IMR-90 (cell line): ENCODE measurements around the gene YEATS4. TPM values are rescaled to one million over a fixed set of nuclear protein-coding genes. Genes with fewer than 3 reads are reported as not detected.

Source experiments
- ATAC-seq: fragments of 200-7000 bp; cut with Tn5 transposase; 2 replicates; pipeline ENCODE4 v1.9.1; 2020; ENCODE audit warnings: low read depth, mild to moderate bottlenecking, moderate library complexity
- BruUV-seq: library from RNA; stranded (reverse); fragments of 400-500 nt; replicated peaks from 2 replicates; lab custom pipeline; 2021; lab: Mats Ljungman, UMichigan
- CTCF ChIA-PET: fragments of 300-600 bp; formaldehyde crosslinking; extraction: SDS; loops from one replicate; lab custom pipeline; 2021; ENCODE audit warnings: antibody characterized with exemption; lab: Yijun Ruan, JAX
- POLR2A ChIA-PET: fragments of 300-600 bp; sonication (Branson Sonifier 250); formaldehyde crosslinking; loops from one replicate; lab custom pipeline; 2022; ENCODE audit warnings: antibody characterized with exemption; ENCODE audit not compliant: unreplicated experiment; lab: Charles Lee
- DNase-seq: peaks from one replicate; pipeline ENCODE4 v3.0.0; 2013
- H2AFZ ChIP-seq: replicated peaks from 2 replicates; pipeline ENCODE3; 2013; ENCODE audit warnings: low read length, mild to moderate bottlenecking; ENCODE audit not compliant: poor library complexity
- H2AK5ac ChIP-seq: 2 replicates; pipeline ENCODE4 v1.6.1; 2013; ENCODE audit warnings: low read depth, low read length, inconsistent platforms
- H2AK9ac ChIP-seq: replicated peaks from 2 replicates; pipeline ENCODE3; 2013; ENCODE audit warnings: mild to moderate bottlenecking, low read depth, low read length, moderate library complexity; ENCODE audit not compliant: poor library complexity
- H2BK120ac ChIP-seq: 2 replicates; pipeline ENCODE4 v1.6.1; 2013; ENCODE audit warnings: low read depth, low read length, inconsistent platforms
- H2BK15ac ChIP-seq: 3 replicates; pipeline ENCODE4 v1.6.1; 2013; ENCODE audit warnings: low read depth, low read length, inconsistent platforms
- H2BK20ac ChIP-seq: 2 replicates; pipeline ENCODE4 v1.6.1; 2013; ENCODE audit warnings: low read depth, mild to moderate bottlenecking, inconsistent platforms, low read length, moderate library complexity
- H2BK5ac ChIP-seq: 2 replicates; pipeline ENCODE4 v1.6.1; 2013; ENCODE audit warnings: mild to moderate bottlenecking, low read depth, low read length, inconsistent platforms; ENCODE audit not compliant: poor library complexity, severe bottlenecking
- H3K14ac ChIP-seq: replicated peaks from 2 replicates; pipeline ENCODE4 v1.6.1; 2013; ENCODE audit warnings: low read depth, low read length, inconsistent platforms
- H3K18ac ChIP-seq: 2 replicates; pipeline ENCODE4 v1.6.1; 2013; ENCODE audit warnings: low read depth, low read length, control low read depth
- H3K23ac ChIP-seq: 2 replicates; pipeline ENCODE4 v1.6.1; 2013; ENCODE audit warnings: low read depth, low read length, inconsistent platforms
- H3K27ac ChIP-seq: 2 replicates; pipeline ENCODE4 v1.5.1; 2013; ENCODE audit warnings: mild to moderate bottlenecking, control low read depth, low read length; ENCODE audit not compliant: insufficient read depth
- H3K27me3 ChIP-seq: 2 replicates; pipeline ENCODE4 v1.6.1; 2013; ENCODE audit warnings: low read length; ENCODE audit not compliant: control insufficient read depth, insufficient read depth
- H3K36me3 ChIP-seq: 2 replicates; pipeline ENCODE4 v1.6.1; 2013; ENCODE audit warnings: low read length, mixed read lengths; ENCODE audit not compliant: control insufficient read depth, insufficient read depth
- H3K4ac ChIP-seq: 2 replicates; pipeline ENCODE4 v1.6.1; 2013; ENCODE audit warnings: low read depth, low read length, inconsistent platforms
- H3K4me1 ChIP-seq: 2 replicates; pipeline ENCODE4 v1.6.1; 2013; ENCODE audit warnings: low read length, mixed read lengths; ENCODE audit not compliant: control insufficient read depth, insufficient read depth
- H3K4me2 ChIP-seq: 2 replicates; pipeline ENCODE4 v1.6.1; 2013; ENCODE audit warnings: low read depth, mild to moderate bottlenecking, control low read depth, low read length, moderate library complexity
- H3K4me3 ChIP-seq: 2 replicates; pipeline ENCODE4 v1.5.1; 2013; ENCODE audit warnings: low read depth, mild to moderate bottlenecking, control low read depth, low read length, moderate library complexity; ENCODE audit not compliant: insufficient read depth
- H3K56ac ChIP-seq: 2 replicates; pipeline ENCODE4 v1.6.1; 2013; ENCODE audit warnings: low read length, inconsistent platforms; ENCODE audit not compliant: insufficient read depth; ENCODE audit errors: extremely low read depth
- H3K79me1 ChIP-seq, 2 experiments: 2 replicates each; pipeline ENCODE4 v1.6.1; 2013; ENCODE audit warnings: low read length in 2 of 2, inconsistent platforms in 1 of 2, low read depth in 1 of 2
- H3K9ac ChIP-seq: 2 replicates; pipeline ENCODE4 v1.6.1; 2013; ENCODE audit warnings: low read depth, low read length, control low read depth
- H3K9me1 ChIP-seq: 2 replicates; pipeline ENCODE4 v1.6.1; 2013; ENCODE audit warnings: low read length, inconsistent platforms; ENCODE audit not compliant: insufficient read depth
- H3K9me3 ChIP-seq: 2 replicates; pipeline ENCODE4 v1.6.1; 2013; ENCODE audit warnings: low read length; ENCODE audit not compliant: control insufficient read depth, insufficient read depth
- H4K20me1 ChIP-seq: 2 replicates; pipeline ENCODE4 v1.6.1; 2013; ENCODE audit warnings: low read length, inconsistent platforms; ENCODE audit not compliant: insufficient read depth
- H4K5ac ChIP-seq: 2 replicates; pipeline ENCODE4 v1.6.1; 2013; ENCODE audit warnings: mild to moderate bottlenecking, low read depth, low read length, control low read depth
- H4K8ac ChIP-seq, 2 experiments: 2 replicates each; pipeline ENCODE4 v1.6.1; 2013; ENCODE audit warnings: low read depth in 2 of 2, low read length in 2 of 2, control low read depth in 1 of 2, inconsistent platforms in 1 of 2
- H4K91ac ChIP-seq: 2 replicates; pipeline ENCODE4 v1.6.1; 2013; ENCODE audit warnings: low read depth, low read length, inconsistent platforms; ENCODE audit not compliant: insufficient read depth
- BHLHE40 ChIP-seq: fragments of 150-350 bp; IDR thresholded peaks from 2 replicates; pipeline ENCODE4 v1.6.1; 2016; ENCODE audit warnings: mild to moderate bottlenecking, low read depth, low read length
- CEBPB ChIP-seq: IDR thresholded peaks from 2 replicates; pipeline ENCODE4 v1.6.1; 2012; ENCODE audit warnings: low read depth, low read length, improper control_type of control experiment
- NFE2L2 ChIP-seq: fragments of 150-350 bp; IDR thresholded peaks from 2 replicates; pipeline ENCODE4 v1.6.1; 2016; ENCODE audit warnings: low read depth, mild to moderate bottlenecking, low read length
- RAD21 ChIP-seq: IDR thresholded peaks from 2 replicates; pipeline ENCODE4 v1.6.1; 2012; ENCODE audit warnings: low read length, improper control_type of control experiment
- WGBS, 2 experiments: methylation state at CpG; one replicate each; pipeline versions ENCODE4 v1.1.5 to v1.1.7; 2013; ENCODE audit warnings: missing lambda C conversion rate in 2 of 2; ENCODE audit not compliant: insufficient read length in 1 of 2; ENCODE audit errors: extremely low coverage in 2 of 2; 5-methylcytosine and 5-hydroxymethylcytosine counted together
- dilution Hi-C: fragments of 300-500 bp; cut with HindIII; formaldehyde crosslinking; loops from one replicate; pipeline ENCODE4 v1.14.3; 2018; ENCODE audit warnings: low sequenced_read_pairs; ENCODE audit not compliant: unreplicated experiment
- in situ Hi-C: fragments of 300-500 bp; cut with MboI; formaldehyde crosslinking; loops from 3 replicates; pipeline ENCODE4 v1.14.3; 2019; ENCODE audit warnings: low sequenced_read_pairs, inconsistent platforms, mixed read lengths
- intact Hi-C: fragments of 100-400 bp; cut with micrococcal nuclease; formaldehyde crosslinking; loops from 2 replicates; pipeline ENCODE4 v1.10.0; 2022
- polyA plus RNA-seq, 3 experiments: library from polyadenylated mRNA; depleted of rRNA; stranded (reverse); fragments of >200 nt; gene quantifications; 2 replicates each; pipeline ENCODE4 v1.2.3, GENCODE V29; 2012; ENCODE audit warnings: low replicate concordance in 1 of 3
- total RNA-seq: library from RNA; depleted of rRNA; stranded (reverse); fragments of >200 nt; gene quantifications from 2 replicates; pipeline ENCODE4 v1.2.3, GENCODE V29; 2012
- TF ChIP-seq, protein P1 (sequence below): conservative IDR thresholded peaks from 2 replicates; pipeline ENCODE4 v1.5.1; 2012; ENCODE audit warnings: mild to moderate bottlenecking, low read depth, low read length, improper control_type of control experiment
- TF ChIP-seq, protein P2 (sequence below): fragments of 150-350 bp; IDR thresholded peaks from 2 replicates; pipeline ENCODE4 v1.6.1; 2016; ENCODE audit warnings: low read depth, mild to moderate bottlenecking, low read length, moderate library complexity, borderline replicate concordance

YEATS4 gene
- total and polyA plus RNA-seq, 2 of the 4 experiments (the other 2 are of a cell fraction): 6.9 to 15.1 TPM

DNA sequence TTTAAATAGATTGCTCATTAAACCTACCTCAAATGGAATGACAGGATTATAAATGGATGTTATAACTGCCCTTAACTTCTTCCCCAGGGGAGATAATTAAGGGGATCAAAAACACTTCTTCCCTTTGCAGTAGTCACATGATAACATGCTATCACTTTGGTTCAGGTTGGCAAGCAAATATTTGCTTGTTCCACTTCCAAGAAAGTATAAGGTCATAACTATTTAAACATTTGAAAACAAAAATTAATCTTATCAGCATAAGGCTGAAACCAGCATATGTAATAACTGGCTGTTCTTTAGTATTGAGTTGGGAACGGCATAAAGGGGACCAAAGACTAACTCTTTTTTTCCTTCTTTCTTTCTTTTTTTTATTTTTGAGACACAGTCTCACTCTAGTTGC, 13.8 kb upstream of the YEATS4 start:
- ChIA-PET CTCF (no interaction called here), POLR2A (no interaction called here)
- no peak overlapping the region for H2BK5ac ChIP-seq
- no peaks in the 10 kb centered on the region for H3K79me1 ChIP-seq
- dilution Hi-C loops: no loop called here
- H2BK15ac ChIP-seq: no peak overlapping the region
- H2AFZ ChIP-seq: no peak overlapping the region
- H4K8ac ChIP-seq: no peak overlapping the region
- H4K5ac ChIP-seq: no peak overlapping the region
- no peak overlapping the region for H3K4ac ChIP-seq
- in situ Hi-C loops: loop anchor here (25.0 kb wide), 1 partner anchor 392 kb away; the partner anchor contains the start of gene RAB3IP
- no peak overlapping the region for H3K23ac ChIP-seq
- H3K56ac ChIP-seq: no peak overlapping the region
- no peak overlapping the region for H3K9ac ChIP-seq
- no peak overlapping the region for H3K14ac ChIP-seq
- no peak overlapping the region for H3K18ac ChIP-seq
- no peaks in the 10 kb centered on the region for H3K9me3 ChIP-seq
- no peak overlapping the region for H2AK9ac ChIP-seq
- no peak overlapping the region for H3K4me2 ChIP-seq
- H2BK20ac ChIP-seq: no peak overlapping the region
- no peak overlapping the region for H2AK5ac ChIP-seq
- peaks cover 25% of the 10 kb centered on the region for H3K27me3 ChIP-seq
- no peak overlapping the region for H4K91ac ChIP-seq
- no CpG with 5 or more reads among the region's 1 CpG for WGBS, 2 experiments
- ATAC-seq (no peak), DNase-seq (no peak)
- no peaks in the 10 kb centered on the region for H4K20me1 ChIP-seq
- BruUV-seq: no TSS peak
- intact Hi-C loops: no loop called here
- no peaks in the 10 kb centered on the region for H3K4me1 ChIP-seq
- no peak overlapping the region for H3K27ac ChIP-seq
- TF ChIP-seq, protein P1, sequence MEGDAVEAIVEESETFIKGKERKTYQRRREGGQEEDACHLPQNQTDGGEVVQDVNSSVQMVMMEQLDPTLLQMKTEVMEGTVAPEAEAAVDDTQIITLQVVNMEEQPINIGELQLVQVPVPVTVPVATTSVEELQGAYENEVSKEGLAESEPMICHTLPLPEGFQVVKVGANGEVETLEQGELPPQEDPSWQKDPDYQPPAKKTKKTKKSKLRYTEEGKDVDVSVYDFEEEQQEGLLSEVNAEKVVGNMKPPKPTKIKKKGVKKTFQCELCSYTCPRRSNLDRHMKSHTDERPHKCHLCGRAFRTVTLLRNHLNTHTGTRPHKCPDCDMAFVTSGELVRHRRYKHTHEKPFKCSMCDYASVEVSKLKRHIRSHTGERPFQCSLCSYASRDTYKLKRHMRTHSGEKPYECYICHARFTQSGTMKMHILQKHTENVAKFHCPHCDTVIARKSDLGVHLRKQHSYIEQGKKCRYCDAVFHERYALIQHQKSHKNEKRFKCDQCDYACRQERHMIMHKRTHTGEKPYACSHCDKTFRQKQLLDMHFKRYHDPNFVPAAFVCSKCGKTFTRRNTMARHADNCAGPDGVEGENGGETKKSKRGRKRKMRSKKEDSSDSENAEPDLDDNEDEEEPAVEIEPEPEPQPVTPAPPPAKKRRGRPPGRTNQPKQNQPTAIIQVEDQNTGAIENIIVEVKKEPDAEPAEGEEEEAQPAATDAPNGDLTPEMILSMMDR: no peak
- TF ChIP-seq RAD21: no peak
- no peak for TF ChIP-seq CEBPB
- no peak for TF ChIP-seq BHLHE40
- no peak for TF ChIP-seq NFE2L2
- TF ChIP-seq, protein P2, sequence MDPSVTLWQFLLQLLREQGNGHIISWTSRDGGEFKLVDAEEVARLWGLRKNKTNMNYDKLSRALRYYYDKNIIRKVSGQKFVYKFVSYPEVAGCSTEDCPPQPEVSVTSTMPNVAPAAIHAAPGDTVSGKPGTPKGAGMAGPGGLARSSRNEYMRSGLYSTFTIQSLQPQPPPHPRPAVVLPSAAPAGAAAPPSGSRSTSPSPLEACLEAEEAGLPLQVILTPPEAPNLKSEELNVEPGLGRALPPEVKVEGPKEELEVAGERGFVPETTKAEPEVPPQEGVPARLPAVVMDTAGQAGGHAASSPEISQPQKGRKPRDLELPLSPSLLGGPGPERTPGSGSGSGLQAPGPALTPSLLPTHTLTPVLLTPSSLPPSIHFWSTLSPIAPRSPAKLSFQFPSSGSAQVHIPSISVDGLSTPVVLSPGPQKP: no peak
- no peak overlapping the region for H2BK120ac ChIP-seq
- H3K4me3 ChIP-seq: no peak overlapping the region
- no peaks in the 10 kb centered on the region for H3K9me1 ChIP-seq
- no peaks in the 10 kb centered on the region for H3K36me3 ChIP-seq
